ENCODE measurements around the gene LRRC4C.

Gene LRRC4C

GRCh38 chr11:41459465-41460401 lies at the start of gene LRRC4C:
TSS of gene LRRC4C (minus strand) at chr11:41459652.
- no peak for DNase-seq (ENCODE audit: low read depth)

DNA sequence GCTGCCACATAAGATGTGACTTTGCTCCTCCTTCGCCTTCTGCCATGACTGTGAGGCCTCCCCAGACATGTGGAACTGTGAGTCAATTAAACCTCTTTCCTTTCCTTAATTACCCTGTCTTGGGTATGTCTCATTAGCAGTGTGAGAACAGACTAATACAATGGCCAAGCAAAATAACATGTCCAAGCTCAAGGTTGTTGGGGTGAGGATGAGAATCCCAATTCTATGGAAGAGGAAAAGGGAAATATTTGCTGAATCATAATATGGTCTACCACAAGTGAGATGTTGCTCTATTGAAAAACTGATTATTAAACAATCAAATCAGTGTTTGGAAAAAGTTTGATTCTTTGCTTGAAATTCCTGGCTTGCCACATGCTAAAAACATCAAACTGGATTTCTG lies 48.7 kb upstream of the LRRC4C start:
- no peak for DNase-seq (ENCODE audit: low read depth)

DNA sequence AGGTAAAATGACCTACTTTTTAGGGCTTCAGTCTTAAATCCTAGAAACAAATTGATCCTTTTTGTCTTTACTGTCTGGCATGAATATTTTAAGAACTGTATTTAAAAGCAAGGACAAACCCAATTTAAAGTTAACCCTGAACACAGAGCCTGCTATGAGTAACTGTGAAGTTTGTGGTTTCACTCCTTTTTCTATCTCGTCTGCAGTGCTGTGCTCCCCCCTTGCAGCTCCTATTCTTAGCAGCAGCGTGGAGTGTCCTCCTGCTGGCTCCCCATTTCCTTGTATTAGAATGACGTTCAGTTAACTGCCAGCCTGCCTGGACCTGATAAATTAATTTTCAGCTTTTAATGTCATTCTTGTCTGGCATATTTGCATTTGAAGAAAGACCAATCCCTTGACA lies 40.0 kb upstream of the LRRC4C start:
- no peak for DNase-seq (ENCODE audit: low read depth)

DNA sequence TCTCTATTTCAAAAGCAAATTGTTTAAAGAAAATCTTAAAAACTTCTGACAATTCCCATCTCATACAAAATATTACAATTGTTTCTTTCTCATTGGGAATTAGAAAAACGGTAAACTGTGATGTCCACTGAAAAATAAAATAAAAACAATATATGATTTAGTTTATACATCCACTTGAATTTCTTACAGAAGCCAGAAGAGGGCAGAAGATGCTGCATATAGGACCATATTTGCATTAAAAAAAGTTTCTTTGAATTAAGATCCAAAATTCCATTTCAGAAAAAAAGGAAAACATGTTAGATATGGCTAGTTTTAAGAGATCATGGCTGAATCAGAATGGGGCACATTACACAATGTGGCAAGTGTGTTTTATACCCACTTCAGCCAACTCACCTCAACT lies 39.3 kb upstream of the LRRC4C start:
- no peak for DNase-seq (ENCODE audit: low read depth)

DNA sequence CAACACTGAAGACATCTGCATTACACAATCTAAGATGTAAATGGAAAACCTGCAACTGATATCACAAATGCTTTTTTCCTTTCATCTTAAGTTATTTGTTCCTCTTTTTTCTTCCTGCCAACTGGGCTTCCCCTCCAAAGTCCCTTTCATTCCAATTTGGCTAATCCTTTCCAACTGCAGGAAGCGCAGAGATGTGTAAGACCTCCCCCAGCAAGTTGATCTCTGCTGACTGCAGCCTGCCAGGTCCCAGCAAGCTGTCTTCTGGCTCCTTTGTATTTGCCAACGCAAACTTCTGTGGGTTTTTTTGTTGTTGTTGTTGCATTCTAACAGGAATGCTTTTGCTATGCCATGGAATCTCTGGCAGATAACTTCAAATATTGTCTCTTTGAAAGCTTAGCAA lies 38.5 kb upstream of the LRRC4C start:
- DNase-seq (ENCODE audit: low read depth) = no peak

- DNase-seq (ENCODE audit: low read depth) = no peak
Observed at GRCh38 chr11:41494716-41495115, 35.3 kb upstream of the LRRC4C start.

- no peak for DNase-seq (ENCODE audit: low read depth)
Observed at GRCh38 chr11:41486424-41486823, 27.0 kb upstream of the LRRC4C start.

- DNase-seq (ENCODE audit: low read depth) = no peak
Observed at GRCh38 chr11:41483956-41484355, 24.5 kb upstream of the LRRC4C start.

GRCh38 chr11:41479179-41479578 lies 19.7 kb upstream of the LRRC4C start:
- DNase-seq (ENCODE audit: low read depth) = no peak

GRCh38 chr11:41461057-41461681 lies 1.7 kb upstream of the LRRC4C start:
- DNase-seq (ENCODE audit: low read depth) = peak; percentile 1

- no peak for DNase-seq (ENCODE audit: low read depth)
Observed at GRCh38 chr11:41458641-41459040, 811 bp downstream of the LRRC4C start.

- no peak for DNase-seq (ENCODE audit: low read depth)
Observed at GRCh38 chr11:41458154-41458553, 1.3 kb downstream of the LRRC4C start.

DNA sequence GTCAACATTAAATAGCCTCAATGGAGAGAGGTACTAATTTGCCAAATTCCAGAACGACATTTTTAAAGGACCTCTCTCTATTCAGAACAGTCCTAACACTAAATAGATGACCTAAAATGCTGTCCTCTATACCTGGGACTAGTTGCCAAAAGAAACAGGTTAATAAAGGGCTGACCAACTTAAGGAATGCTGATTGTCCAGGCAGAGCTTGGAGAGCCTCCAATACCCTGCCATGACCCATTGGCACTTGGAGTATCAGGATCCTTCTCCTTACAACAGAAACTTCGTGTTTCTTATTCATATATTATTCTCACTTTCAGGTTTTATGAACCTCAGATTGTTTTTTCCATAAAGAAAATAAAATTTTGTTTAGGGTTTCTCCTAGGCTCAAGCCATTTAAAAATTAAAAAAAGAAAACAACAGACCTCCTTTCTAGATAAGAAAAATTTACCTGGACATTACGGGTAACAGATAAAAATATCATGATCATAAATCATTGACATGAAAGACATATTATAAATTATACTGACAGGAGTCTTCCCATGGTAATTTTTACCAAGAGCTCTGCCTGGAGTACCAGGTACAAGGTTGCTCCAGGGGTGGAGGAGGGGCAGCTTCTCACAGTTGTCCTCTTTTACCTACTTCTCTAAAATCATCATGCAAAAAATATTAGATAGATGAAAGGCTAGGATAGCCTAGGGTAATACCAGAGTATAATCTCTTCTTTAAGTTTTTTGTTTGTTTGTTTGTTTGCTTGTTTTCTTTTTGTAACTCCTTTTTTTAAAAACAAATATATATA lies 2.0 kb downstream of the LRRC4C start:
- DNase-seq (ENCODE audit: low read depth) = no peak

GRCh38 chr11:41456269-41456668 lies 3.2 kb downstream of the LRRC4C start:
- no peak for DNase-seq (ENCODE audit: low read depth)

GRCh38 chr11:41451011-41451410 lies 8.4 kb downstream of the LRRC4C start:
- no peak for DNase-seq (ENCODE audit: low read depth)

- DNase-seq (ENCODE audit: low read depth) = no peak
Observed at GRCh38 chr11:41449483-41450050, 9.9 kb downstream of the LRRC4C start.

DNA sequence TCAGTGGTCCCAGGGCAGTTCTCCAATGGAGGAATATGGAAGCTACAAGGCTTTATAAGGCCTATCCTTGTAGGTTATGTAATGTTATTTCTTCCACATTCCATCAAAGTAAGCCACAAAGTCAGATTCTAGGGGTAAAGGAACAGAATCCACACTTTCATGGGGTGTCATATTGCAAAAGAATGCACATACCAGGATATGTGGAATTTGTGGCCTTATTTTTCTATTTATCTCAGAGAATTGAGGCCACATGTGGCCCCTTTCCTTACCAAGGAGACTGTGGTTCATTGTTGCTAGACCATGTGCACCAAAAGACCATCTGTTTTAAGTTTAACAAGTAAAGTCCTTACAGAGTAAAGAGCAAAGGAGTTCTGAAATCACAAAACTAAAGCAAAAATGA lies 12.9 kb downstream of the LRRC4C start:
- no peak for DNase-seq (ENCODE audit: low read depth)

DNA sequence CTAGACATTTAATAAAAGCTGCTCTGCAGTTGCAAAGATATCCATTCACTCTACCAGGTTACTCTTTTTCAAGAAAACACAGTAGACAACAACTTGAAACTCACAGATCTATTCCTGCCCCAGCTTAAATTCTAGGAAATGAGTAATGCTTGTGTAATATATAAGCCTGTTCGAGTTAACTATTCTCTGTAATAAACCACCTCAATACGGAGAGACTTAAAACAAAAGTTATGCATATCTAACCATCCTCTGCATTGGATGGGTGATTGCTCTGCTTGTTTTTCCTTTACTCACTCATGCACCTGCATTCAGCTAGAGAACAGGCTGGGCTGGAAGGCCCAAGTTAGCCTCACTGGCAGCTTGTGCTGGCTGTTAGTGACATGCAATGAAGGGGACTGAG lies 13.3 kb downstream of the LRRC4C start:
- DNase-seq (ENCODE audit: low read depth) = no peak

DNA sequence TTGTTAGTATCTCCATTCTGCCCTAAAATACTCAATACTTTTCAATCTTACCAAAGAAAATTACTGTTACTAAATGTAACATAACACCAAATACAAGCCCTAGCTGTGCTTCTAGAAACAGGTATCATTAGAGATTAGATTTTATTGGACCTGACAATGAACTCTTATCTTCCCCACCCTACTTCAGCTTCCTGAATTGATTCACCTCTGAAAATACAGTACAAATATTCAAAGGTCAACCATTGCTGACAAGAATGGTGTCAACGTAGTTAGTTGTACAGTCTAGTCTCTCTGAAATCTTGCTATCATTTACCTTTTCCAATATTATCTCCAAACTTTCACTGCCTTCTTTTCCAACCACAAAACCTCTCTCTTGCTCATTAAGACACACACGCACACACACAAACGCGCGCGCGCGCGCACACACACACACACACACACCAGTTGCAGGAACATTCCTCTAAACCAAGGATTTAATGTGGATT lies 22.4 kb downstream of the LRRC4C start:
- DNase-seq (ENCODE audit: low read depth) = no peak

DNA sequence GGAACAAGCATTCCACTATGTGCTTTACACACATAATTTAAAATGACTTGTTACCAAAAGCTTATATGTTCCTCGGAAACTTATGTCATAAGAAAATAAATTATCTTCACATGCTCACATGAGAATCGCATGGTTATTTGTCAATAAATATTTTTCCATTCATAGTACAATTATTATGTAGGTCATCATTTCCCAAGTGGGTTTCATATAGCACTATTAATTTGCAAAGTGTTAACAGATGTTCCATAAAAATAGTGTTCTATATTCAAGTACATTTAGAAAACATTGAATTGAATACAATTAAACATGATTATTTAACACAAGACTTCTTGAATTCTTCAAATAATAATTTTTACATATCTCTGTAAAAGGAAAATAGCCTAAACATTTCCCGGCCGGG lies 23.9 kb downstream of the LRRC4C start:
- DNase-seq (ENCODE audit: low read depth) = no peak

DNA sequence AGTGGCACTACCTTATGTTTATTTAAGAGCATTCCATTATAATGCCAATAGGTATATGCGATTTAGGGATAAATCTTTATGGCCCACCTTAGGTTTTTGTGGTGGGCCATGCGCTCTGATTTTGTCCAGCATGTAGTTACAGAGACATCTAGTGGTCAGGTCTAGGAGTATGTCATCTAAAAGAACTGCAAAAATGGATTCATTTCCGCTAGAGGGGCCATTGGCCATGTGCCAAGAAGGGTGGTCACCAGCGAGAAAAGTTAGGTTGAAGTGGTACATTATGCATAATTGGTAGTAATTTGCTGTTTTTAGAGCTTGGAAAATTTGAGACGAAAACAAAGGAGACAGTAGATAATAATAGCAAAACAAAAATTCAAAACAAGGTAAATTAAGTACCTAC lies 27.7 kb downstream of the LRRC4C start:
- DNase-seq (ENCODE audit: low read depth) = no peak

GRCh38 chr11:41419901-41420300 lies 39.6 kb downstream of the LRRC4C start:
- DNase-seq (ENCODE audit: low read depth) = no peak
